EH (cell line): ENCODE data around the gene DLG4.
A peak's percentile ranks its signal among the peaks of the same experiment; 100 is the strongest.

Source experiments
- DNase-seq: peaks from one replicate; pipeline ENCODE4 v3.0.0-alpha.2; 2015; ENCODE audit warnings: low read depth

DLG4 gene

GRCh38 chr17:7214300-7215135, 5.1 kb downstream of the DLG4 start:
- peak; percentile 97 for DNase-seq

- DNase-seq = peak; percentile 68
Measured at GRCh38 chr17:7213895-7214299, 5.7 kb downstream of the DLG4 start.

- DNase-seq = no peak
Measured at GRCh38 chr17:7211491-7212273, 8.0 kb downstream of the DLG4 start.

GRCh38 chr17:7208754-7209460, 10.7 kb downstream of the DLG4 start:
- no peak for DNase-seq

GRCh38 chr17:7208027-7208571, 11.5 kb downstream of the DLG4 start:
- no peak for DNase-seq

GRCh38 chr17:7207120-7208001, 12.3 kb downstream of the DLG4 start:
- DNase-seq = no peak

GRCh38 chr17:7205561-7205960, 14.1 kb downstream of the DLG4 start:
- no peak for DNase-seq

GRCh38 chr17:7204828-7205461, 14.7 kb downstream of the DLG4 start:
- peak; percentile 81 for DNase-seq

GRCh38 chr17:7204336-7204735, 15.3 kb downstream of the DLG4 start:
- no peak for DNase-seq

- DNase-seq = no peak
Measured at GRCh38 chr17:7203391-7203790, 16.2 kb downstream of the DLG4 start.

GRCh38 chr17:7196651-7197401, 22.8 kb downstream of the DLG4 start:
- DNase-seq = no peak

- DNase-seq = no peak
Measured at GRCh38 chr17:7195971-7196370, 23.7 kb downstream of the DLG4 start.

- no peak for DNase-seq
Measured at GRCh38 chr17:7192271-7192937, 27.2 kb downstream of the DLG4 start.

GRCh38 chr17:7191571-7192270, 27.9 kb downstream of the DLG4 start:
- DNase-seq = peak; percentile 55

- no peak for DNase-seq
Measured at GRCh38 chr17:7191069-7191468, 28.6 kb downstream of the DLG4 start.

- no peak for DNase-seq
Measured at GRCh38 chr17:7190276-7190917, 29.2 kb downstream of the DLG4 start.

- no peak for DNase-seq
Measured at GRCh38 chr17:7186241-7186640, 33.4 kb downstream of the DLG4 start.

GRCh38 chr17:7184647-7185046, 35.0 kb downstream of the DLG4 start:
- no peak for DNase-seq
